Ovary (tissue), 9 donors: ENCODE data around the gene LRFN2. TPM values are rescaled to one million over a fixed set of nuclear protein-coding genes. Genes with fewer than 3 reads are reported as not detected.

Experiments used
- DNase-seq, 5 donors: peaks; one replicate each; pipeline ENCODE4 v3.0.0-alpha.2; 2019 to 2020
- H3K27ac ChIP-seq, 2 donors: fragments of 200-600 bp; one replicate each; pipeline versions ENCODE4 v1.5.1 to v1.8.0; 2019 to 2022
- H3K27me3 ChIP-seq: fragments of 200-600 bp; one replicate; pipeline ENCODE4 v1.8.0; 2022
- H3K36me3 ChIP-seq: fragments of 200-600 bp; sonication (generic); one replicate; pipeline ENCODE4 v1.5.1; 2019
- H3K4me1 ChIP-seq: one replicate; pipeline ENCODE4 v1.8.1; 2013; ENCODE audit warnings: mild to moderate bottlenecking, moderate library complexity; ENCODE audit not compliant: insufficient read depth
- H3K4me3 ChIP-seq: fragments of 200-600 bp; sonication (generic); one replicate; pipeline ENCODE4 v1.5.1; 2017
- H3K9me3 ChIP-seq, 2 donors: fragments of 200-600 bp in 1 of 2; sonication (generic) in 1 of 2; one replicate each; pipeline versions ENCODE4 v1.5.1 to v1.8.1; 2013 to 2019; ENCODE audit warnings: mild to moderate bottlenecking in 1 of 2, moderate library complexity in 1 of 2
- EP300 ChIP-seq: sonication (generic); formaldehyde crosslinking; IDR thresholded peaks from one replicate; pipeline ENCODE4 v1.6.1; 2017; ENCODE audit warnings: antibody characterized with exemption
- POLR2A ChIP-seq: fragments of 450-650 bp; IDR thresholded peaks from one replicate; pipeline ENCODE4 v1.6.1; 2017; ENCODE audit warnings: antibody characterized with exemption, mild to moderate bottlenecking, moderate library complexity
- WGBS, 3 donors: extraction: QIAGEN DNeasy Blood & Tissue Kit in 1 of 3; methylation state at CpG; one replicate each; pipeline versions ENCODE4 v1.1.5 to v1.1.7; 2013 to 2017; 5-methylcytosine and 5-hydroxymethylcytosine counted together
- intact Hi-C, 4 donors: fragments of 100-400 bp; cut with DNase I; formaldehyde crosslinking; loops; one replicate each; pipeline versions ENCODE4 v1.11.0 to v1.15.1; 2022 to 2023
- polyA plus RNA-seq, 2 donors: library from polyadenylated mRNA; stranded (reverse); fragments of 200-250 nt in 1 of 2; fragments of 350-450 nt in 1 of 2; fragmentation: Illumina TruSeq in 1 of 2; extraction: RNeasy Lipid Tissue Mini Kit (QIAGEN cat#74804) in 1 of 2; gene quantifications; one replicate each; pipeline ENCODE4 v1.2.3, GENCODE V29; 2013 to 2014
- total RNA-seq, 7 donors: library from RNA; depleted of rRNA in 2 of 7; stranded (reverse); fragments of >200 nt in 2 of 7; fragmentation: NEBNext Ultra II Directional in 3 of 7; extraction: Animal tissue kit (Norgen Biotek cat#: 25700) in 3 of 7; gene quantifications; one replicate each; pipeline versions ENCODE4 v1.1.0 to v1.2.4, GENCODE V29; 2016 to 2023
- TF ChIP-seq, protein P1 (sequence below), 3 donors: fragments of 450-650 bp in 2 of 3; fragments of 200-600 bp in 1 of 3; IDR thresholded peaks; one replicate each; pipeline versions ENCODE4 v1.5.1 to v1.8.0; 2016 to 2022; ENCODE audit warnings: antibody characterized with exemption in 3 of 3, mild to moderate bottlenecking in 1 of 3
- donor health status: DM: no; HTN: no; CAD: no; lungs with moderate emphysema.
- donor health status: DM: no; HTN: no; CAD: no.
- donor health status: Bipolar disorder and iron deficiency.
- donor health status: DM: yes; HTN: yes; CAD: no.
- donor health status: DM: no; HTN: no; CAD: no.
- donor health status: DM: yes; HTN: yes; CAD: no.

Gene LRFN2
- total and polyA plus RNA-seq, 9 donors = 0.10 to 2.2 (median 0.66) TPM

DNA sequence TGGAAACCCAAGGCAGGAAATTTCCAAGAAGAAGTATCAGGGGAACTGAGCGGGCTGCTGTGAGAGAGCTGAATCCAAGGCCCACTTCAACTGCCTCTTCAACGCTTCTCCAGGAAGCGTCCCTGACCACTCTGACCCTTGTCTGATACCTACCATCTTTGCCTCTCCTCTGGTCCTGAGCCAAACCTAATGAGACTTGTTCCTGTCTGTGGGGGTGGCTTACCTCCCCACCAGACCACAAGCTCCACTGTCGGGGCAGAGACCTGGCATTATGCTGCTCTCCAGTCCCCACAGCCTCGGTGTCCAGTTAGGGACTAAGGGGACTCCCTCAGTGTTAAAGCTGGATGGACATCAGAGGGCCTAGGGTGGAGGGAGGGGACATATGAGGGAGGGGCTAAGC is 49.7 kb downstream of the LRFN2 start:
- Histone ChIP-seq H3K4me3 (no peak overlapping the region), H3K27me3 (no peaks in the 10 kb centered on the region), H3K36me3 (no peaks in the 10 kb centered on the region), H3K4me1 (no peaks in the 10 kb centered on the region), H3K9me3 (no peaks in the 10 kb centered on the region), H3K27ac (no peak overlapping the region)
- TF ChIP-seq, protein P1, sequence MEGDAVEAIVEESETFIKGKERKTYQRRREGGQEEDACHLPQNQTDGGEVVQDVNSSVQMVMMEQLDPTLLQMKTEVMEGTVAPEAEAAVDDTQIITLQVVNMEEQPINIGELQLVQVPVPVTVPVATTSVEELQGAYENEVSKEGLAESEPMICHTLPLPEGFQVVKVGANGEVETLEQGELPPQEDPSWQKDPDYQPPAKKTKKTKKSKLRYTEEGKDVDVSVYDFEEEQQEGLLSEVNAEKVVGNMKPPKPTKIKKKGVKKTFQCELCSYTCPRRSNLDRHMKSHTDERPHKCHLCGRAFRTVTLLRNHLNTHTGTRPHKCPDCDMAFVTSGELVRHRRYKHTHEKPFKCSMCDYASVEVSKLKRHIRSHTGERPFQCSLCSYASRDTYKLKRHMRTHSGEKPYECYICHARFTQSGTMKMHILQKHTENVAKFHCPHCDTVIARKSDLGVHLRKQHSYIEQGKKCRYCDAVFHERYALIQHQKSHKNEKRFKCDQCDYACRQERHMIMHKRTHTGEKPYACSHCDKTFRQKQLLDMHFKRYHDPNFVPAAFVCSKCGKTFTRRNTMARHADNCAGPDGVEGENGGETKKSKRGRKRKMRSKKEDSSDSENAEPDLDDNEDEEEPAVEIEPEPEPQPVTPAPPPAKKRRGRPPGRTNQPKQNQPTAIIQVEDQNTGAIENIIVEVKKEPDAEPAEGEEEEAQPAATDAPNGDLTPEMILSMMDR (IDR thresholded peaks at IDR 0.05) = no peak
- TF ChIP-seq POLR2A = no peak
- WGBS, 3 donors = 65 to 80% (median 77%) methylated on average over 5 of the region's 5 CpGs
- DNase-seq = no peak
- intact Hi-C loops = no loop called here

DNA sequence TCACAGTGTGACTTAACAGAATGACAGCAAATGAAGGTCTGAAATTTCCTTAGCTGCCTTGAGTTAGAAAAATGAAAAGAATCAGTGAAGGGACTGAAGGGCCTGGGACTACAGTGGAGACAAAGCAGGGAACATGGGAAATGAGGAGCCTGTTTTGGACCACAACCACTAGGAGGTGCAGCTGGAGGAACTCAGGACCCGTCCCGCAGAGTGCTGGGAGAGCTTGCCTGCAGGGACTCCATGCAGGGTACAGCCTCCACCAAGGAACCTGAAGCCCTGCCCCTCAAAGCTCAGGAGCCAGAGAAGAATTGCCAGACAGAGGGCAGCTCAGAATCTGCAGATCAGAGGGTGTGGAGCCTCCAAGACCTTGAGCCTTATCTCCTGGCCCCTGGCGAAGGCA is 50.7 kb downstream of the LRFN2 start:
- Histone ChIP-seq H3K27me3 (no peaks in the 10 kb centered on the region), H3K9me3 (no peaks in the 10 kb centered on the region), H3K4me3 (no peak overlapping the region), H3K4me1 (no peaks in the 10 kb centered on the region), H3K36me3 (no peaks in the 10 kb centered on the region), H3K27ac (no peak overlapping the region)
- intact Hi-C loops = no loop called here
- TF ChIP-seq EP300 (no peak), POLR2A (no peak)
- TF ChIP-seq, protein P1 (IDR thresholded peaks at IDR 0.05) = no peak
- WGBS, 3 donors = 43 to 61% (median 58%) methylated on average over 3 of the region's 3 CpGs
- no peak for DNase-seq

DNA sequence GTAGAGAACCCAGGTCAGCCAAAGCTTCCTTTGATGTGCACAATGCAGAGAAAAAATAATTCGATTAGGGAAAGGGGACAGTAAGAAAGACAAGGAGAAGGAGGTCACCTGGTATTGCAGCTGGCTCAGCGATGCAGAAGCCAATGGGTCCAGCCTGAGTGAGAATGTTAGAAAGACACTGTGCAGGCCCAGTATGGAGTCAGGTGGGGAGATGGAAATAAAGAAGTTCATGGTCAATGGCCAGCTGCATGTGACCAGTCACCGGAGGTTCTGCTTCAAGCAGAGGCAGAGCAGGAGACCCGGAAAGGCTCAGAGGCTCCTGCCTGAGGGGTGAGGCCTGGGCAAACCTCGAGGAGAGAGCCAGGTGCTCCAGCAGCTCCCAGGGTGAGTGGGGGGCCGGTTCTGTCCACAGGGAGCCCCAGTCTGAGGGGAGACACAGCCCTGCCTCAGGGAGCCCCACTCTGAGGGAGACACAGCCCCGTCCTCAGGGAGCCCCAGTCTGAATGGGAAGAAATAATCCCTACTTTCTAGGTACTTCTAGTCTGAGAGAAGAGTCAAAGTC is 51.3 kb downstream of the LRFN2 start:
- Histone ChIP-seq H3K27me3 (no peaks in the 10 kb centered on the region), H3K36me3 (no peaks in the 10 kb centered on the region), H3K4me1 (no peaks in the 10 kb centered on the region), H3K27ac (no peak overlapping the region), H3K9me3 (no peaks in the 10 kb centered on the region), H3K4me3 (no peak overlapping the region)
- TF ChIP-seq POLR2A (no peak), EP300 (no peak)
- TF ChIP-seq, protein P1 (IDR thresholded peaks at IDR 0.05) = no peak
- 83 to 86% (median 83%) methylated on average over 7 of the region's 7 CpGs for WGBS, 3 donors
- DNase-seq = no peak
- intact Hi-C loops = no loop called here

DNA sequence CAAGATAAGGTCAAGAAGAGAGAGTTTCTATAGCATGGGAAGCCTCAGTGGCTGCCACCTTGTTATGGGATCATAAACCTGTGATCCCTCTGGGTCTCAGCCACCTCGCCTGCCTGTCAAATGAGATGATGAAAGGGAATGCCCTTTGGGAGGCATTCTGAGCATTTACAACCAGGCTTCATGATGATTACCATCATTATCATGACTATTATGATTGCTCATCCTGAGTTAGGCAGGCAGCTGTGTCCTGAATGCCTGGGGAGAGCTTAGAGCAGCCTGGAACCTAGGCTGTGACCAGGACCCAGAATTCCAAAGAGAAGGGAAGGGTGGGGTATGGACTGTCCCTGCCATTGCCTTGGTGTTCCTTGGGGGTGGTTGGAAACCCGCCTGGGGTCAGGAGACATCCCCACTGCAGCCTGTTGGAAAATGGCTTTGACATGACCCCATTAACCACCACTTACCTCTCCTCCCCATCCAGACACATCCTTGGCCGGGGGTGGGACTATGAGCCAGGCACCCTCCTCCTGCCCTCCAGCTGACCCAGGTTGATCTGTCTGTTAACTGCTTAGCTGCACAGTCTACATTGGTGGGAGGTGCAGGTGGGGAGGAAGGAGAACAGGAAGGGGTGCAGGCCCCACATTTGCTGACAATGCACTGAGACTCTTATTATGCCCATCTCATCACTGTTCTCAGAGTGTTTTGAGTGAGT is 51.9 kb downstream of the LRFN2 start:
- Histone ChIP-seq H3K4me3 (no peak overlapping the region), H3K27ac (no peak overlapping the region), H3K36me3 (no peaks in the 10 kb centered on the region), H3K27me3 (no peaks in the 10 kb centered on the region), H3K4me1 (no peaks in the 10 kb centered on the region), H3K9me3 (no peaks in the 10 kb centered on the region)
- 79 to 94% (median 85%) methylated on average over 3 of the region's 3 CpGs for WGBS, 3 donors
- intact Hi-C loops = no loop called here
- no peak for DNase-seq
- no peak for TF ChIP-seq POLR2A
- no peak for TF ChIP-seq EP300
- TF ChIP-seq, protein P1 (IDR thresholded peaks at IDR 0.05) = no peak
